Measurements from ENCODE around the gene SHOC2. TPM values are rescaled to one million over a fixed set of nuclear protein-coding genes. Genes with fewer than 3 reads are reported as not detected.

The SHOC2 gene
- total and polyA plus RNA-seq, 2 of the 13 experiments (the other 11 are each of a cell fraction or from before 2014, with no cell fraction given), result 8.6 to 25.5 TPM

- no TSS peak for BruUV-seq (replicated peaks)
- H2AFZ ChIP-seq (ENCODE audit: low read length), result no peak overlapping the region
- H3K4me1 ChIP-seq (ENCODE audit: insufficient read depth, low read length), result no peaks in the 10 kb centered on the region
- in situ Hi-C loops (cut with HindIII; ENCODE audit: extremely low pct_ligation_motif_present, low pct_unique_long_range_greater_than_20kb), result no loop called here
- peaks cover 11% of the 10 kb centered on the region; the same call in 1 of the 2 replicates for H4K20me1 ChIP-seq (ENCODE audit: insufficient read depth, low read length)
- H3K27ac ChIP-seq (ENCODE audit: extremely low read length, insufficient read depth, low read length), result no peak overlapping the region
- FAIRE-seq, result no peak
- H3K79me2 ChIP-seq (ENCODE audit: insufficient read depth, low read length), result peaks cover 76% of the 10 kb centered on the region
- no peak for DNase-seq (ENCODE audit: low spot score)
- intact Hi-C loops (cut with micrococcal nuclease; ENCODE audit: unreplicated experiment), result no loop called here
- H3K9me3 ChIP-seq (ENCODE audit: low read length), result no peaks in the 10 kb centered on the region
- H3K9ac ChIP-seq (ENCODE audit: insufficient read depth, low read depth, low read length), result no peak overlapping the region
- H3K4me2 ChIP-seq (ENCODE audit: low read depth, low read length), result no peak overlapping the region
- TF ChIP-seq FOXO1 (CRISPR knock-in tag; IDR thresholded peaks at IDR 0.05) (no peak), TRIM22 (IDR thresholded peaks at IDR 0.05) (no peak), PLSCR1 (CRISPR knock-in tag; IDR thresholded peaks at IDR 0.05; ENCODE audit: borderline replicate concordance) (no peak), ZFP90 (CRISPR knock-in tag; IDR thresholded peaks at IDR 0.05; ENCODE audit: borderline replicate concordance) (no peak), ONECUT2 (CRISPR knock-in tag; IDR thresholded peaks at IDR 0.05) (no peak), ARHGAP35 (CRISPR knock-in tag; IDR thresholded peaks at IDR 0.05; ENCODE audit: borderline replicate concordance) (no peak), ZBTB14 (CRISPR knock-in tag; IDR thresholded peaks at IDR 0.05) (no peak), ZBTB42 (CRISPR knock-in tag; IDR thresholded peaks at IDR 0.05) (no peak), ZNF746 (CRISPR knock-in tag; IDR thresholded peaks at IDR 0.05) (no peak), ZNF510 (CRISPR knock-in tag; IDR thresholded peaks at IDR 0.05; ENCODE audit: low read depth) (no peak), SALL1 (CRISPR knock-in tag; IDR thresholded peaks at IDR 0.05) (no peak), TIGD3 (CRISPR knock-in tag; IDR thresholded peaks at IDR 0.05; ENCODE audit: borderline replicate concordance) (no peak), TFE3 (CRISPR knock-in tag; IDR thresholded peaks at IDR 0.05) (no peak)
- TF ChIP-seq, protein P1, sequence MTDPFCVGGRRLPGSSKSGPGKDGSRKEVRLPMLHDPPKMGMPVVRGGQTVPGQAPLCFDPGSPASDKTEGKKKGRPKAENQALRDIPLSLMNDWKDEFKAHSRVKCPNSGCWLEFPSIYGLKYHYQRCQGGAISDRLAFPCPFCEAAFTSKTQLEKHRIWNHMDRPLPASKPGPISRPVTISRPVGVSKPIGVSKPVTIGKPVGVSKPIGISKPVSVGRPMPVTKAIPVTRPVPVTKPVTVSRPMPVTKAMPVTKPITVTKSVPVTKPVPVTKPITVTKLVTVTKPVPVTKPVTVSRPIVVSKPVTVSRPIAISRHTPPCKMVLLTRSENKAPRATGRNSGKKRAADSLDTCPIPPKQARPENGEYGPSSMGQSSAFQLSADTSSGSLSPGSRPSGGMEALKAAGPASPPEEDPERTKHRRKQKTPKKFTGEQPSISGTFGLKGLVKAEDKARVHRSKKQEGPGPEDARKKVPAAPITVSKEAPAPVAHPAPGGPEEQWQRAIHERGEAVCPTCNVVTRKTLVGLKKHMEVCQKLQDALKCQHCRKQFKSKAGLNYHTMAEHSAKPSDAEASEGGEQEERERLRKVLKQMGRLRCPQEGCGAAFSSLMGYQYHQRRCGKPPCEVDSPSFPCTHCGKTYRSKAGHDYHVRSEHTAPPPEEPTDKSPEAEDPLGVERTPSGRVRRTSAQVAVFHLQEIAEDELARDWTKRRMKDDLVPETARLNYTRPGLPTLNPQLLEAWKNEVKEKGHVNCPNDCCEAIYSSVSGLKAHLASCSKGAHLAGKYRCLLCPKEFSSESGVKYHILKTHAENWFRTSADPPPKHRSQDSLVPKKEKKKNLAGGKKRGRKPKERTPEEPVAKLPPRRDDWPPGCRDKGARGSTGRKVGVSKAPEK (CRISPR knock-in tag; IDR thresholded peaks at IDR 0.05; ENCODE audit: borderline replicate concordance), result no peak
- H3K27me3 ChIP-seq (ENCODE audit: control insufficient read depth in 1 of 2, insufficient read depth in 2 of 2, low read length in 2 of 2), result no peaks in the 10 kb centered on the region
- 95% methylated on average over 13 of the region's 18 CpGs for WGBS (ENCODE audit: low lambda C conversion rate)
- no peak for ATAC-seq
- H3K4me3 ChIP-seq (replicated peaks in 1 of 3; ENCODE audit: insufficient read depth in 1 of 3, low read depth in 2 of 3, low read length in 3 of 3), result no peak overlapping the region
- CTCF ChIA-PET (ENCODE audit: low intra/inter-chr PET ratio, low total read pairs), result no interaction called here
- POLR2A ChIA-PET, result no interaction called here
- H3K36me3 ChIP-seq (replicated peaks in 1 of 2; ENCODE audit: control insufficient read depth in 1 of 2, insufficient read depth in 2 of 2, low read length in 2 of 2), result no peaks in the 10 kb centered on the region; a peak in 2 of 5 replicates
These were observed 17.4 kb downstream of the SHOC2 start for GRCh38 chr10:110936757-110937156.
